SH-SY5Y (cell line): ENCODE data around the gene MYCBPAP.

Experiments
- GATA2 ChIP-seq: IDR thresholded peaks from 2 replicates; pipeline ENCODE4 v1.6.1; 2011; ENCODE audit warnings: mild to moderate bottlenecking, low read depth, low read length
- GATA3 ChIP-seq: IDR thresholded peaks from 2 replicates; pipeline ENCODE4 v1.6.1; 2011; ENCODE audit warnings: low read depth, mild to moderate bottlenecking, low read length, moderate library complexity

GRCh38 chr17:50535407-50535806 lies 27.2 kb downstream of the MYCBPAP start:
- TF ChIP-seq GATA3: no peak
- TF ChIP-seq GATA2: no peak
